ENCODE data around the gene STPG3. TPM values are rescaled to one million over a fixed set of nuclear protein-coding genes. Genes with fewer than 3 reads are reported as not detected.

Gene STPG3
- total RNA-seq, 1 donor from 2014 or later = not detected

- no peak for DNase-seq (ENCODE audit: low read depth)
These were observed 49.5 kb downstream of the STPG3 start for GRCh38 chr9:137300567-137301080.

- no peak for DNase-seq (ENCODE audit: low read depth)
These were observed 50.2 kb downstream of the STPG3 start for GRCh38 chr9:137301081-137301947.

GRCh38 chr9:137302118-137302448 is 51.0 kb downstream of the STPG3 start, which contains the start of gene NRARP:
Gene NRARP, minus strand, starts transcription at chr9:137302271. Its CDS starts 343 bp downstream, at chr9:137301928.
- DNase-seq (ENCODE audit: low read depth) = peak; percentile 21

- DNase-seq (ENCODE audit: low read depth) = peak; percentile 28
These were observed 51.5 kb downstream of the STPG3 start for GRCh38 chr9:137302449-137303150.

Other genes with a start within 250 kb of the STPG3 start
- 7.5 and 53.0 TPM in 2 replicates for gene ABCA2, start 223.0 kb upstream of the STPG3 start, total RNA-seq
- gene FUT7, start 219.2 kb upstream of the STPG3 start, total RNA-seq = not detected in 2 replicates
- 7.1 and 21.6 TPM in 2 replicates for gene NPDC1, start 205.1 kb upstream of the STPG3 start, total RNA-seq
- 0.17 and 0.35 TPM in 2 replicates for gene ENTPD2, start 197.2 kb upstream of the STPG3 start, total RNA-seq
- 0.99 and 12.0 TPM in 2 replicates for gene SAPCD2, start 180.7 kb upstream of the STPG3 start, total RNA-seq
- gene UAP1L1, start 173.8 kb upstream of the STPG3 start, total RNA-seq = 6.4 and 7.1 TPM in 2 replicates
- 67.6 and 71.4 TPM in 2 replicates for gene MAN1B1, start 164.3 kb upstream of the STPG3 start, total RNA-seq
- gene DPP7, start 136.6 kb upstream of the STPG3 start, total RNA-seq = 42.3 and 70.2 TPM in 2 replicates
- gene GRIN1, start 112.1 kb upstream of the STPG3 start, total RNA-seq = 0.30 TPM in 1 of 2 replicates, not detected in the other
- not detected in 2 replicates for gene LRRC26, start 81.2 kb upstream of the STPG3 start, total RNA-seq
- not detected in 2 replicates for gene TMEM210, start 79.2 kb upstream of the STPG3 start, total RNA-seq
- gene ANAPC2, start 62.7 kb upstream of the STPG3 start, total RNA-seq = 10.4 and 28.9 TPM in 2 replicates
- gene SSNA1, start 62.6 kb upstream of the STPG3 start, total RNA-seq = 45.5 and 76.2 TPM in 2 replicates
- 4.5 and 10.6 TPM in 2 replicates for gene TPRN, start 50.5 kb upstream of the STPG3 start, total RNA-seq
- 30.2 and 42.8 TPM in 2 replicates for gene TMEM203, start 45.6 kb upstream of the STPG3 start, total RNA-seq
- gene NDOR1, start 45.6 kb upstream of the STPG3 start, total RNA-seq = 2.3 and 6.2 TPM in 2 replicates
- 1.2 TPM in 1 of 2 replicates, not detected in the other for gene RNF208, start 29.0 kb upstream of the STPG3 start, total RNA-seq
- gene CYSRT1, start 26.1 kb upstream of the STPG3 start, total RNA-seq = 0.20 and 0.87 TPM in 2 replicates
- gene RNF224, start 23.8 kb upstream of the STPG3 start, total RNA-seq = 0.15 and 0.52 TPM in 2 replicates
- gene SLC34A3, start 20.4 kb upstream of the STPG3 start, total RNA-seq = not detected in 2 replicates
- 153 and 288 TPM in 2 replicates for gene TUBB4B, start 10.0 kb upstream of the STPG3 start, total RNA-seq
- 55.4 and 62.2 TPM in 2 replicates for gene NELFB, start 4.0 kb downstream of the STPG3 start, total RNA-seq
- 36.3 and 42.1 TPM in 2 replicates for gene TOR4A, start 26.4 kb downstream of the STPG3 start, total RNA-seq
- gene NRARP, start 51.0 kb downstream of the STPG3 start, total RNA-seq = 0.55 and 1.0 TPM in 2 replicates
- 11.6 and 12.2 TPM in 2 replicates for gene EXD3, start 171.9 kb downstream of the STPG3 start, total RNA-seq
- gene NOXA1, start 172.1 kb downstream of the STPG3 start, total RNA-seq = 2.1 and 2.8 TPM in 2 replicates
- gene ENTPD8, start 190.1 kb downstream of the STPG3 start, total RNA-seq = 0.05 and 0.17 TPM in 2 replicates
- gene NSMF, start 208.0 kb downstream of the STPG3 start, total RNA-seq = 12.0 and 20.4 TPM in 2 replicates

Measured in renal cortical epithelial cell (primary cell).